ENCODE measurements around the gene ADGRF5. TPM values are rescaled to one million over a fixed set of nuclear protein-coding genes. Genes with fewer than 3 reads are reported as not detected.

ADGRF5 gene
- total RNA-seq, 2 donors from 2014 or later, result 1.8 to 3.3 TPM

GRCh38 chr6:46931416-46931815 is 9.7 kb upstream of the ADGRF5 start:
- H3K9me3 ChIP-seq, result no peaks in the 10 kb centered on the region
- no peak overlapping the region for H3K9ac ChIP-seq (ENCODE audit: low read depth in 2 of 2, low read length in 2 of 2)
- no peaks in the 10 kb centered on the region for H3K36me3 ChIP-seq
- DNase-seq, result no peak
- H3K4me1 ChIP-seq, result no peaks in the 10 kb centered on the region
- H3K27me3 ChIP-seq, result no peaks in the 10 kb centered on the region
- intact Hi-C loops (cut with DNase I), result no loop called here
- H3K4me3 ChIP-seq, result no peak overlapping the region
- no peak overlapping the region for H3K27ac ChIP-seq
- TF ChIP-seq CTCF (IDR thresholded peaks at IDR 0.05), result no peak

- DNase-seq, result no peak
- H3K27ac ChIP-seq, result no peak overlapping the region
- H3K4me3 ChIP-seq, result no peak overlapping the region
- intact Hi-C loops (cut with DNase I), result no loop called here
- H3K27me3 ChIP-seq, result no peaks in the 10 kb centered on the region
- H3K9me3 ChIP-seq, result no peaks in the 10 kb centered on the region
- no peaks in the 10 kb centered on the region for H3K4me1 ChIP-seq
- TF ChIP-seq CTCF (IDR thresholded peaks at IDR 0.05), result no peak
- no peaks in the 10 kb centered on the region for H3K36me3 ChIP-seq
- no peak overlapping the region for H3K9ac ChIP-seq (ENCODE audit: low read depth in 2 of 2, low read length in 2 of 2)
Measured at GRCh38 chr6:46930331-46930730, 8.6 kb upstream of the ADGRF5 start.

DNA sequence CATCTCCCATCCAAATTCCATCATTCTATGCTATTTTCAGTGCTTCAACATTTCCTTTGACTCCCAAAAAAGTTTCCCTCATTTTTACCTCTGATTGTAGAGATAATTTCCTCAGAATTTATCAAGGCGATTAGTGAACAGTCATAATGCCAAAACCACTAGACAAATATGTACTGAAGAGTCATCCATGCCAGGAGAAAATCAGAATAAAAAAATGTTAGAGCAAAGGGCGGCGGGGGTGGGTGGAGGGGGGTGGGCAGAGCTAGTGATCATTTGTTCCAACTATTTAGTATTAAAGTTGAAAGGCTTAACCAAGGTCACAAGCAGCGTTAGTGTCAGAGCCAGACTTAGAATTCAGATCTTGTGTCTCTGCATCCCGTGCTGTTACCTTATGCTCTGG is 5.3 kb upstream of the ADGRF5 start:
- intact Hi-C loops (cut with DNase I), result no loop called here
- no peaks in the 10 kb centered on the region for H3K27me3 ChIP-seq
- H3K4me1 ChIP-seq, result no peaks in the 10 kb centered on the region
- TF ChIP-seq CTCF (IDR thresholded peaks at IDR 0.05), result no peak
- H3K4me3 ChIP-seq, result no peak overlapping the region
- DNase-seq, result no peak
- H3K9me3 ChIP-seq, result no peaks in the 10 kb centered on the region
- H3K36me3 ChIP-seq, result no peaks in the 10 kb centered on the region
- H3K9ac ChIP-seq (ENCODE audit: low read depth in 2 of 2, low read length in 2 of 2), result no peak overlapping the region
- no peak overlapping the region for H3K27ac ChIP-seq

GRCh38 chr6:46926481-46926880 is 4.7 kb upstream of the ADGRF5 start:
- no peak overlapping the region for H3K4me3 ChIP-seq
- no peaks in the 10 kb centered on the region for H3K4me1 ChIP-seq
- DNase-seq, result no peak
- no peaks in the 10 kb centered on the region for H3K27me3 ChIP-seq
- no peaks in the 10 kb centered on the region for H3K36me3 ChIP-seq
- no peaks in the 10 kb centered on the region for H3K9me3 ChIP-seq
- intact Hi-C loops (cut with DNase I), result no loop called here
- H3K9ac ChIP-seq (ENCODE audit: low read depth in 2 of 2, low read length in 2 of 2), result no peak overlapping the region
- H3K27ac ChIP-seq, result no peak overlapping the region
- no peak for TF ChIP-seq CTCF (IDR thresholded peaks at IDR 0.05)

GRCh38 chr6:46925563-46926253 is 4.0 kb upstream of the ADGRF5 start:
- no peak overlapping the region for H3K27ac ChIP-seq
- TF ChIP-seq CTCF (IDR thresholded peaks at IDR 0.05), result no peak
- no peaks in the 10 kb centered on the region for H3K36me3 ChIP-seq
- no peak overlapping the region for H3K4me3 ChIP-seq
- intact Hi-C loops (cut with DNase I), result no loop called here
- no peaks in the 10 kb centered on the region for H3K27me3 ChIP-seq
- no peak overlapping the region for H3K9ac ChIP-seq (ENCODE audit: low read depth in 2 of 2, low read length in 2 of 2)
- no peak for DNase-seq
- no peaks in the 10 kb centered on the region for H3K9me3 ChIP-seq
- H3K4me1 ChIP-seq, result no peaks in the 10 kb centered on the region

Data from colonic mucosa (tissue), 4 donors.